Measurements from ENCODE around the gene BACE1-AS.
"Not testable (repeated sequence)": the region's sequence is repeated elsewhere in the genome, so short reads cannot be mapped to it uniquely, and the experiment has no call there.

BACE1-AS gene

DNA sequence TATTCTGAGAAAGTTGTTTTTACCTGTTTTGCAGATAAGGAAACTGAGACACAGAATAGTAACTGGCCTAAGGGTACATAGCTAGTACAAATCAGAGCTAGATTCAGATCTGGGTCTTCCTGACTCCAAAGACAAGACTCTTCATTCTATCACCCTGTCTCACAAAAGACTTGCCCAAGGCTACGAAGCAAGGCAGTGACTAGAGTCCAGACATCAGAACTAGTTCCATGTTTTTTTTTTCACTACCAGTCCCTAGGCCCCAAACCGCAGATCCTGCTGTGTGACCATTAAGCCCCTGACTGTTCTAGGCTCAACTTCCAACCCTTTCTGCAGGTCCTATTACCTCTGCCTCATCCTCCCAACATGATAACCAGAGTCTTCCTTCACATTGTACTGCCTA is 1.5 kb downstream of the BACE1-AS start:
- no peak for DNase-seq (ENCODE audit: low read depth)

DNA sequence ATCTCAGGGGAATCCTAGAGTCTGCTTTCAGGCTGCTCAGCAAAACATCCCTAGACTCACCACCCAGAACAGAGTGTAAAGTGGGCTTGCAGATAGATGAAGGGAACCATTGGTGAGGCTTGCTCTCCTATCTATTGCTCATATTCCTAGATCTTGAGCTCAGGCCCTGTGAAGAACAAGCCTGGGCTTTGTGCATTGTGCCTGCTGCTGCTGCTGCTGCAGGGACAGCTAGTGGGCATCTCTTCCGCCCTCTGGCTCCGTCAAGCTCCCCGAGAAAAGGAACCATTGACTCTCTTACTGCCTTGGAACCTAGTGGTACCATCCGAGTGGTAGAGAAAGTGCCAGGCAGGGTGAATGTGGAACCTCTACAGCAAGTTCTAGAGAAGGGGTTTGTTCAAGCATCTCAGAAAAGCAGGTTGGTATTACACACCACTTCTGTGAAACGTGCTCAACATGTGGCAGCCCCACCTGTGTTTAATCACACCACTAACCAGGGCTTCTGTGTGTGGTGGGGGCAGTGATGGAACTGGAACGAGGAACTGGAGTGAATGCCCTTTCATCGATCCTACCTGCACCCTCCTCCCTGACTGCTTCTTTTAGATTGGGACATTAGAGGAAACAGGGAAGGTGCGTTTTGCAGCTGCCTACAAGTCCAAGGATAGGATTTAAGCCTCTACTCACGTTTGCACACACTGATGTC is 4.4 kb downstream of the BACE1-AS start:
- no peak for DNase-seq (ENCODE audit: low read depth)

DNA sequence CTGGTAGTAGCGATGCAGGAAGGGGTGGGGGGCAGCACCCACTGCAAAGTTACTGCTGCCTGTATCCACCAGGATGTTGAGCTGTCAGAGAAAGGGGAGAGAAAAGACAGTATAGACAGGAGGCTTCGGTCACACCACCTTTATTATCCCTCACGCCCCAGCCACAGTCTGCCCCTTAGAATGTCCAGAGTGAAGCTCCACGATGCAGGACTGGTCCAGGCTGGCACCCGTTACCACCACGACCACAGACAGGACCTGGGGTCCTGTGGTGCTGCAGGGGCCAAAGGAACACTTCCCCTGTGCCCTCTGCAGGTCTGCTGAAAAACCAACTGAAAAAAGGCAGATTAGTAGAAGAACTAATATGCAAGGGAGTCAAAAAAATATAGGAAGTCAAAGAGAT is 5.7 kb downstream of the BACE1-AS start:
- DNase-seq (ENCODE audit: low read depth), result no peak

DNA sequence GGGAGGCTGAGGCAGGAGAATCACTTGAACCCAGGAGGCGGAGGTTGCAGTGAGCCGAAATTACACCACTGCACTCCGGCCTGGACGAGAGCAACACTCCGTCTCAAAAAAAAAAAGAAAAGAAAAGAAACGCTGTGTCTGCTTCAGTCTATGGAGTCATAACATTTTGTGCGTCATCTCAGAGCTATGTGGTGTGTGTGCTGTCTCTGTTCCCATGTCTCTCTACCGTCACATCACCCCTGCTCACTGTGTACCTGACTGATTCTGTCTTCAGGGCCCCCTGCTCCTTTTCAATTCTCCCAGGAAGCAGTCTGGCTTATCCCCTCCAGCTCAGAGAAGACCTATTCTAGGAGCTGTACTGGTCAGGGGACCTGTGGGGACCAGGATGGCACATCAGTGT is 7.0 kb downstream of the BACE1-AS start:
- DNase-seq (ENCODE audit: low read depth), result no peak

DNA sequence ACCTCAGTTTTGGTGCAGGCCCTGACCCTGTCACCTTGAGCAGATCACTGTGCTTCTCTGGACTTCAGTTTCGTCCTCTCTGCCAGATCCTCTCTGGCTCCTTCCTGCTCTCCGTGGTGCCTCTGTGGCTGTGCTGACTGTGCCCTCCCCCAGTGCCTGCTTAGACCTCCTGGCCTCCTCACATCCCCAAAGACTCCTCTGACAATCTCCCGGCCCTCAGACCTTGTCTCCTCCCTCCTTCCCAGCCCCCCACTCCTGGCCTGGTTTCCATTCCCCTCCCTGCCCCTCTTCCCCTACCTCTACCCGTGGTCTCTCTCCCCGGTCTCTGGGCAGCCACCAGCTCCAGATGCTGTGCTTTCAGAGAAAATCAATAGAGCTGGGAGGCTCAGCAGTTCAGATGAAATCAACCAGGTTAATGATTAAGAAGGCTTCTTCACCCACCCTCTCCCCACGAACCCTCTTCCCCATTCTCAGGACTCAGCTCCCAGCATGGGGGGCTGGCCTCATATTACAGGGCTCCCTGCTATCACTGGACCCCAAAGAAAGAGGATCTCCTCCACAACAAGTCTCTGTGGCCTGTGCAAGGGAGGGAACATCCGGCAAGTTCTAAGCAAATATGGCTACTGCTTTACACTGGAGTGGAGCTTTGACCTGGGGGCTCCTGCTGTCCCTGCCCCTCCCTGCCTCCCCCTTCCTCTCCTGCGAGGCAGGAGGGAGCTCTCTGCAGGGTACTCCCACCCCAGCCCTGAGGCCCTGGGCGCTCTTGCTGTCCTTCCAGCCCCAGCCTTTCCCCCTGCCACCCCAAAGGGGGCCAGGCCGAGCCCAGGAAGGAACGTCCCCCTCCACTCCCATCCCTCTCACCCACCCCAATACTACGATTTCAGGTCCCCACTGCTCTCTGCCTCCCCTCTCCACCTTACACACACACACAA is 8.5 kb downstream of the BACE1-AS start:
- DNase-seq (ENCODE audit: low read depth), result no peak

DNA sequence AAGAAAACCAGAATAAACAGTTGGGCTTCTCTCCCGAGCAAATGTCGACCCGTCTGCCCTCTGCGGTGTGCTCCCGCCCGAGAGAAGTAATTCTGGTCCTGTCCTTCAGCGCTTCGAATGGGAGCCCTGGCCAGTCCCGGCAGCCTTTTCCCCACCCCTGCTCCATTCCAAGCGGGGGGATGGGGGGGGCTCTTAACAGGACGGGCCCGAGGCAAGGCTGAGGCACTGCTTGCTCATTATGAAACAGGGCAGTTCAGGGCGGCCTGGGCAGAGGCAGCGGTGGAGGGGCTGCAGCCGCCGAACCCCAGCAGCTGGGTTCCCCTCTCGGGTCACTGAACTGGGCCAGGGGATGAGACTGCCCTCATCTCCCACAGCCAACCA is 9.1 kb downstream of the BACE1-AS start:
- no peak for DNase-seq (ENCODE audit: low read depth)

DNA sequence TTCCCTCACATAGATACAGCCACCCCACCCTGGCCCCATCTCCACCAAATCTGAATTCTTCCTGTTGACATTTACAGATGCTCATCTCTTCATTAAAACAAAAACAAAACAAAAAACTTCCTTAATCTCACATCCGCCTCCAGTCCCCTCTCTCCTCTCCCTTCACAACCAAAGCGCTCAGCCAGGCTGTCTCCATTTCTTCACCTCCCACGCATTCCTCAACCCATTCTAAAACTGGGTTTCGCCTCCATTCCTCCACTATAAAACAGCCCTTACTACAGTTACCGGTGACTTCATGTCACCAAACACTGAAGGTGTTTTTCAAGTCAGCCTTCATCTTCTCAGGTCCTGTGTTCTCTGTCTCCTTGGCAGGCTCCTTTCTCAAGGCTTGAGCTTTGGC is 9.6 kb downstream of the BACE1-AS start:
- DNase-seq (ENCODE audit: low read depth), result no peak

DNA sequence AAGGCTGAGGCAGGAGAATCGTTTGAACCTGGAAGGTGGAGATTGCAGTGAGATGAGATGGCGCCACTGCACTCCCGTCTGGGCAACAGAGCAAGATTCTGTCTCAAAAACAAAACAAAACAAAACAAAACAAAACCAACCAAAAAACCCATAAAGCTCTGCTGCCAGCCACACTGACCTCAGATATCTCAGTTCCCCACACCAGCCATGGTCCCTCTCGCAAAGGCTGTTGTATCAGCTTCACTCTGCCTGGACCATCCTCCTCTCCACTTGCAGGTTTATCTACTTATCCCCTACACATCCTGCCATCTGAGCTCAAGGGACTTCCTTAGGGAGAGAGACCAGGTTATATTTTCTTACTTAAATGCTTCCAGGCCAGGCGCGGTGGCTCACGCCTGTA is 11.1 kb downstream of the BACE1-AS start:
- DNase-seq (ENCODE audit: low read depth), result no peak

DNA sequence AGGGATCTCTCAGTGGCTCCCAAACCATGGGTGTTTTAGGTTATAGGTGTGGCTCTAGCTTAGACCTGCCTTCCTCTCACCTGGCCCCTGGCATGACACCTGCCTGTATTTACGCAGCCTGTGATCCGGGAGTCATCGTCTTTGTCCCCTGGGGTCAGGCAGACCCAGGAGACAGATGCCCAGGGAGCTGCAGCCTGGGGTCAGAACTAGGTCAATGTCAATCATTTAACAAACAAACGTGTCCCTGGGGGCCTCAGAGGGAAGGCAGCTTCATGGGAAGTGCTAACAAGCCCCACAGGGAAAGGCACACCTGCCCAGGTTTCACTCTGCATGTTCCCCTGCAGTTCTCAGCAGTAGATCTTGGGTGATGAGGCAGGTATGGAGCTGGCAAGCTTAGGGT is 12.0 kb downstream of the BACE1-AS start:
- DNase-seq (ENCODE audit: low read depth), result no peak

DNA sequence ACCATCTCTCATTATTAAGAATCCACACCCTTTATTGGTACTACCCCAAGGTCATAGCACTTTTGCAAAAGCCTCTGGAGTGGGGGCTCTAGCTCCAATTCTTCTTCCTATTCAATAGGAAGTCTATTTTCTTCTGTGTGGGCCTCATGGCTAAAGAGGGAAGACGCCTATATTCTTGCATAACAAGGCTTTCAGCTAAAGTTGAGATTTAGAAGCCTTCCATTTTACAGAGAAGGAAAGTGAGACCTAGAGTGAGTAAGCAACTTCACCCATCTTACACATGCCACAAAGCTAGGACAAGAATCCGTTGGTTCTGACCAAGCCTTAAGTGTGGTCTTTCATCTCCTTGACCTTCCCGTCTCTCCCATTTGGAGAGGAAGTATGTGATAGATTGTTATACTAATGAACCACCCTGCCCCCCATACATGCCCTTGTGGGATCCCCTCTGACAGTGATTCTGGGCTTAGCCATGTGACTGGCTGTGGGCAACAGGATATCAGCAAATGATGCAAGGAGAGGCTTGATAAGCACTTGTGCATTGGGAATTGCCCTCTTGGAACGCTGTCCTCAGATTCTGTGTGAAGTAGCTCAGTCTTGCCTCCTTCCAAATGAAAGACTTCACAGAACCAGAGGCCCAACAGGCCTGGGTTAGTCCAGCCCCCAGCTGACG is 12.6 kb downstream of the BACE1-AS start:
- no peak for DNase-seq (ENCODE audit: low read depth)

DNA sequence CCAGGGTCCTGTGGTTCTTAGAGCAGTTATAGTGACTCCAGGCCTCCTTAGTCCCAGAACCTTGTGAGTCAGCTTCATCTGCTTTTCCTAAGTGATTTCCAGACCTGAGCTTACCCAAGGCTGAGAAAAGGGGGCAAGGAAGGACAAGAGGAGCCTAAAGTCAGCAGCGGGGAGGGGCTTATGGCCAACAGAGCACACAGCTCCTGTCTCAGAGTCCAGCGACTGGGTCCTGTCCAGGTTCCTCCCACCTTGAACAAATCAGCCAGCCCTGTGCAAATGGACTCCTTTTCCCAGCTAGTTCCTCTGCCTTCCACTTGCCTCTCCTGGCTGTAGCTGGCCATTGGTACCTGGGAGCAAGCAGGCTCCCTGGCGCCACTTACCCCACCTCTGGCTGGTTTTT is 14.0 kb downstream of the BACE1-AS start:
- no peak for DNase-seq (ENCODE audit: low read depth)

DNA sequence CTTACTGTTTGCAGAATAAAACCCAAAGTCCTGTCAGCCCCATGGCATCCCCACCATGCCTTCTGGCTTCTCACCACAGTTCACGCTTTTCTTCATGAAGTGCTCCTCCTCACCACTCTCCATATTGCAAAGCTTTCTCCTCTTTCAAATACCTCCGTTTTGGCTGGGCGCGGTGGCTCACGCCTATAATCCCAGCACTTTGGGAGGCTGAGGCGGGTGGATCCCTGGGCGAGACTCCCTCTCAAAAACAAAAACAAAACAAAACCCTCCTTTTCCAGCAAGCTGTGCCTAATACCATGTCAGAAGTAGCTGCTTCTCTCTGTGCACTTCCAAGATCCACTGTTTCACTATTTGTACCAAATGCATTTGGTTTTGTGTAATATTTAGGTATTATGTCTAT is 18.2 kb downstream of the BACE1-AS start:
- DNase-seq (ENCODE audit: low read depth), result no peak

DNA sequence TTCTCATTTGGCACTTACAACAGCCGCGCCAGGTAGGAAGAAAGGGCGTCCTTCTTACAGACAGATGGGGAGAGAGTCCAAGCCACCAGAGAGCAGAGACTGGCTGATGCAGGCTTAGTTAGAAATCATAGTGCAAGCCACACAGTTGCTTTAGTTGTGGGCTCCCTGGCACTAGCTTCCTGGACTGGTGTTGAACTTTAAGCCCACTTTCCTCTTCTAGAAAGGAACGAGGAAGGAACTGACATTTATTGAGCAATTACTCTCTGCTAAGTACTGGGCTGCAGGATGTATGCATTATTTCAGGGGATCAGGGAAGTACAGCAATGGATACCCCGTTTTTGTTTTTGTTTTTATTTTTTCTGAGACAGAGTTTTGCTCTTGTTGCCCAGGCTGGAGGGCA is 21.9 kb downstream of the BACE1-AS start:
- DNase-seq (ENCODE audit: low read depth), result no peak

DNA sequence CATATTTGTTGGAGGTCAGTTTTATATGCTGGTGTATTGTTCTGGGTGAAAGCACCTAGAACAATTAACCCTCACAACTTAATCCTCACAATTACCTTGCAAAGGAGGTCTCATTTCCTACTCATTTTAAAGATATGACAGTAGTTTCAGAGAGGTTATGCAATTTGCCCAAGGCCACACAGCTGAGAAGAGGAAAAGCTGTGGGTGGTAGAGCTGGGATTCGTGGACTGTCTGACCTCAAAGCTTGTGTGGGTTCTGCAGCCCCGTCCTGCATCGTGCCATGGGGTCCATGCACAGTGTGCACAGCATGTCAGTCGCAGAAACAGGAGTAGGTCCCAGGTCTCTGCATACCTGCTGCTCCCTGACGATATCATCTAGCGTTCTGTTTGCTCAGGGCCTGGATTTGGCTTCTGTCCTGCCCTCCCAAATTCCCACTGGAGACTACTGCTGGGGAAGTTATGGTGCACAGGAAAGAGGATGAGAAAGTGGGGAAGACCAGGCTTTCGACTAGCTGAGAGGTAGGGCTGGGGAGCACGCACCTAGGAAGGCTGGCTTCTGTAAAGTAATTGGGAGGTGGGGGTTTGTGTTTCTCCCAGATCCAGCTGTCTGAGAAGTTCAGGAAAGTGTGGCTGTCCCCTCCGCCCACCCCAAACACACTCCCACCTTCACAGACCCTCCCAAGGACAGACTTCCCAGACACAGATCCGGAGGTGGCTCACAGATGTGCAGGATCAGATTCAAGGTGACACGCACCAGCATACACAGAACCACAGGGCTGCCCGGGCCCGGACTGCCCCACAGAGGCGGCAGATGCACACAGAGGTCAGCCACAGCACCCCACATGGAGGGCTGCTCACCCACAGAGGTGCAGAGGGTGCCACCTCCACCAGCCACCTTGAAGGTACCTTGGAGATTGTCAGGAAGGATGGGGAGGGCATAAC is 23.0 kb downstream of the BACE1-AS start:
- DNase-seq (ENCODE audit: low read depth), result no peak

DNA sequence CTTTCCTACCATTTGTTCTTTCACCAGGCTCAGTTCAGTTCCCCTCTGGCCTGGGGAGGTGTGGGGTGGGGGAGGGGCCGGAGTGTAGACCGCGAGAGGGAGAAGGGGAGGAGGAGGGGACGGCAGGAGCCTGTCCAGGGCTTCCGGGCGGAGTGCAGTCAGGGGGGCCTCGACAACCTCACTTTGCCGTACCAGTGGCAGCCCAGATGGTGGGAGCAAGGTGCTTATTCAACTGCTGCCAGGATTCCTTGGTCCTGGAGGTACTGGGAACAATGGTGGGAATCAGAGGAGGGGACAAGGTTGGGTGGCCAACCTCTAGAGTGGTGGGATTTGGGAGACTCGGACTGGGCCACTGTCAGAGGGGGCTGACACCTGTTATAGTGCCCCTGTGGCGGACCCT is 23.7 kb downstream of the BACE1-AS start:
- no peak for DNase-seq (ENCODE audit: low read depth)

DNA sequence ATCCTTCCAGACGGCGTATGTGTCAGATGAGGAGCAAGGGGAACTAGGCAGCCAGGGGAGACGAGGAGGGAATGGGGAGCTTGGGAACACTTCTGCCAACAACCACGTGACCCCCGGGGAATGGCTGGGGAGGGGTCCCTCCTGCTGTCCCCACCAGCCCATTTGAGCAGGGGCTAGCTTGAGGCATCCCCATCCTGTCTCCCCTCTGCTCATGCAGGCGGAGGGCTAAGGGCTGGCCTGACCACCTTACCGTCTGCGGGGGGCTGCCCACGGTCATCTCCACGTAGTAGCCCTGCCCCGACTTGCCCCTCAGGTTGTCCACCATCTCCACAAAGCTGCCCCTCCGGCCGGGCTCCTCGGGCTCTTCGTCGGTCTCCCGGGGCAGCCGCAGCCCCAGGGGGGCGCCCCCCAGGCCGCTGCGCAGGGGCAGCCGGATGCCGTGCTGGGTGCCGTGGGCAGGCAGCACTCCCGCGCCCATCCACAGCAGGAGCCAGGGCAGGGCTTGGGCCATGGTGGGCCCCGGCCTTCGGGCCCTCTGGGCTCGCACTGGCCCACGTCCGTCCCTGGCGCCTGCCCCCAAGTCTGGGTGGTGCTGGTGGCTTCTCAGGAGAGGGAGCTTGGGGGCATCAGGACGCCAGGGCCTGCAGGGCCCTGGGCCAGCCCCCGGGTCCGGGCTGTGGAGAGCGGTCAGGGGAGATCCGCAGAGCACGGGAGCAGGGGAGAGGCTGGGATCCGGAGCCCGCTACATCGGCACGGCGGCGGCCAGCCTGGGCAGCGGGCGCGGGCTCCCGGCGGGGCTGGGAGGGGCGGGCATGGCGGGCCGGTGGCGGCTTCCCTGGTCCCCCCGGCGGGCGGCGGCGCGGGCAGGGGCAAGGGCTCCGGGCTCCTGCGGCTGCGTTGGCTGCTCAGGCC is 24.4 kb downstream of the BACE1-AS start:
- no peak for DNase-seq (ENCODE audit: low read depth)

DNA sequence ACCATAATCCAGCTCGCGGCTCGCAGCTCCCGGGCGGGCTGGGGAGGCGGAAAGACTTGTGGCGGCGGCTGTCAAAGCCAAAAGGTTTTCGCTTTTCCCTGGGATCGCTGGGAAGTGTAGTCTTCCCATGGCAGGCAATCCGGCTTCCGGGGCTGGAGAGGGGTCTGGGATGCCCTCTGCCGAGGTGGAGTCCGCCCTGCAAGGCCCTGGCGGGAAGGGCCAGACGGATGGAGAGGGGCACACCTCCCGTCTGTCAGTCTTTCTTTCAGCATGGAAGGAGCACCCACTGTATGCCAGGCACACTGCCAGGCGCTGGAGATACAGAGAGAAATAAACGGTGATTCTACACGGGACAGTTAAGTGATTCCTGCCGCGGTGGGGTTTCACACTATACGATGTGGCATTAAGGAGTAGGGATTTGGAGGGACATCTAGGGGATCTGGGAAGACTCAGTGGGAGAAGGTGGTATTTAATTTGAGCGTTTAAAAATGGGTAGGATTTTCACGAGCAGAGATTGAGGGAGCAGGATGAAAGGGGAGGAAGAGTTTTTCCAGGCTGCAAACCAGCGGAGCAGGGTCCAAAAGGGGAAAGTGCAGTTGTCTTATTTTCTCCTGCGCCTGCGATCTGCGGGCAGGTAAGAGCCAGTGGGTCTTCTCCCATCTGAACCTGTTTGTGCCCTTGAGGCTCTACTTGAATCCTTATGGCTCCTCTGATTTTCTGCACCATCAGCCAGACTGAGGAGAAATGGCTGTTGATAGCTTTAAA is 25.2 kb downstream of the BACE1-AS start, which contains the start of gene BACE1:
BACE1 (minus strand) TSS at position 60 of the 765 bp plus-strand sequence. CDS start 461 bp downstream, outside the sequence.
- DNase-seq (ENCODE audit: low read depth), result no peak

DNA sequence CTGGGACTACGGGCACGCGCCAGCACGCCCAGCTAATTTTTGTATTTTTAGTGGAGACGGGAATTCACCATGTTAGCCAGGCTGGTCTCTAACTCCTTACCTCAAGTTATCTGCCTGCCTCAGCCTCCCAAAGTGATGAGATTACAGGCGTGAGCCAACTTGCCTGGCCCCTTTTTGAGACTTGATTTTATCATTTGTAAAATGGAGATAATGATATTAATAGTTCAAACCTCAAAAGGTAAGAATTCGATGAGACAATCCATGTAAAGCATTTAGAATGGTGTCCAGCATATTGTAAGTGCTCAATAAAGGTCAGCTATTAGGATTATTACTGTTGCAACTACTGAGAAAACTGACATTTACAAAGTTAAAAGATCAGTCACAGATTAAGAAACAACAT is 27.6 kb downstream of the BACE1-AS start:
- no peak for DNase-seq (ENCODE audit: low read depth)

DNA sequence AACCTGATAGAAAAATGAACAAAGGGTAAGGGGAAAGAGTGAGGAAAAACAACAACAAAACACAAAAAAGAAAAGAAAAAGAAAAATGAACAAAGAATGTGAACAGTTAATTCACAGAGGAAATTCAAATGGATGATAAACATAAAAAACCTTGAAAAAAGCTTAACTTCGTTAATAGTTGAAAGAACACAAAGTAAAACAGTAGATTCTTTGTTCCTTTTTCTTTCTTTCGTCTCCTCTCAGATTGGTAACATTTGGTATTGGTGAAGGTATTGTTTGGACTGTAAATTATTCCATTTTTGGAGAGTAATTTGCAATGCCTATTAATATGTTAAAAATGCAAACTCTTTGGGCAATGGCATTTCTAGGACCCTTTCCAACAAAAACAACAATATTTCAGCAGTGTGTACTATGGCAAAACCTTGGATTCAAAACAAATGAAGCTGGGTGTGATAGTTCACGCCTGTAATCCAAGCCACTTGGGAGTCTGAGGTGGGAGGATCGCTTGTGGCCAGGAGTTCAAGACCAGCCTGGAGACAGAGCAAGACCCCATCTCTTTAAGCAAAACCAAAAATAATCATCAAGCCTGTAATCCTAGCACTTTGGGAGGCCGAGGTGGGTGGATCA is 28.2 kb downstream of the BACE1-AS start:
- no peak for DNase-seq (ENCODE audit: low read depth)

DNA sequence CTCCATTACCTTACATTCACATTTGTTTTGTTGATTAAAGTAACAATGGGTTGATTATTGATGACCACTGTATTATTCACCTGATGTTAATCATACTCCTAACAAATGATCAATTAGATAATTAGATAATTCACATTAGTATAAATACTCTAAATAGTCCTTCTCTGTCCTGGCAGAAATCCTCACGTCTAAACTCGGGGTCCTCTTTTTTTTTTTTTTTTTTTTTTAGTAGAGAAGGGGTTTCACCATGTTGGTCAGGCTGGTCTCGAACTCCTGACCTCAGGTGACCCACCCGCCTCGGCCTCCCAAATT is 36.1 kb downstream of the BACE1-AS start:
- DNase-seq (ENCODE audit: low read depth), result not testable (repeated sequence)

Data from non-pigmented ciliary epithelial cell (primary cell).